Activated naive CD8-positive, alpha-beta T cell treated with anti-CD3 and anti-CD28 coated beads for 36 hours (primary cell): ENCODE measurements around the gene KIRREL3. TPM values are rescaled to one million over a fixed set of nuclear protein-coding genes. Genes with fewer than 3 reads are reported as not detected.

Experiments
- DNase-seq: peaks from one replicate; pipeline ENCODE4 v3.0.0; 2021
- H3K27ac Mint-ChIP-seq: one replicate; pipeline ENCODE4 v1.8.0; 2022; ENCODE audit warnings: mild to moderate bottlenecking, moderate library complexity, mixed read lengths
- H3K27me3 Mint-ChIP-seq: one replicate; pipeline ENCODE4 v1.8.0; 2022; ENCODE audit warnings: mild to moderate bottlenecking, mixed read lengths
- H3K36me3 Mint-ChIP-seq: one replicate; pipeline ENCODE4 v1.8.0; 2021; ENCODE audit warnings: mild to moderate bottlenecking, mixed read lengths
- H3K4me1 Mint-ChIP-seq: one replicate; pipeline ENCODE4 v1.8.0; 2021; ENCODE audit warnings: mixed read lengths
- H3K4me3 Mint-ChIP-seq: one replicate; pipeline ENCODE4 v1.8.0; 2022; ENCODE audit warnings: mild to moderate bottlenecking, moderate library complexity, mixed read lengths
- H3K9me3 Mint-ChIP-seq: one replicate; pipeline ENCODE4 v1.8.0; 2022; ENCODE audit warnings: mixed read lengths
- total RNA-seq, 2 experiments: library from RNA; stranded (reverse); gene quantifications; one replicate each; pipeline ENCODE4 v1.2.3, GENCODE V29; 2021

KIRREL3 gene
- total RNA-seq, 2 experiments from 2014 or later: not detected

DNA sequence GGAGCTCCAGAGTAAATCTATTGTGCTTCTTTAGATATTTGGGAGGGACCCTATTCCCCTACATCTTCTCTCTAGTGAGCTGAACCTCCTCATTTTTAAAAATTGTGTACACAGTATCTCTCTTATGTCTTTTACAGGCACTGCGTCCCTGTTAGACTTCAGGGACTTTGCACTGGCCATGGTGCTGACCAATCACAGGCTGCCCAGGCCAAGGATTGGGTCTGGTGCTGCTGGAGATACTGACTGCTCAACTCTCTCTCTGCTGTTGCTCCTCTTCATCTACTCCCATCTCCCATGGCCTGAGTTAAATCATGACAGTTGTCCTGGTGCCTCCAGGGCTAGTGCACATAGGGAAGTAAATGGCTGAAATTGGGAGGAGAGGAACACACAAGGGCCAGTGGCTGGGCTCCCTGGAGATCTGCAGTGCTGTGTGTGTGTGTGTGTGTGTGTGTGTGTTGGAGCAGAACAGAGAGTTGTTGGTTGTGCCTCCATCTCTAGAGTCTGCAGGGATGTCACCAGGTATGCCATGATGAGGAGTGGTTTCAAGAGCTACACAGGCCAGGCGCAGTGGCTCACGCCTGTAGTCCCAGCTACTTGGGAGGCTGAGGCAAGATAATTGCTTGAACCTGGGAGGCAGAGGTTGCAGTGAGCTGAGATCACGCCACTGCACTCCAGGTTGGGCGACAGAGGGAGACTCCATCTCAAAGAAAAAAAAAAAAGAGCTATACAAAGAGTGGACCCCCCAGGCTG, 489.8 kb downstream of the KIRREL3 start:
- DNase-seq: no peak
- Mint-ChIP-seq H3K27me3 (peaks cover 3% of the 10 kb centered on the region), H3K4me3 (no peak overlapping the region), H3K4me1 (no peaks in the 10 kb centered on the region), H3K36me3 (no peaks in the 10 kb centered on the region), H3K27ac (no peak overlapping the region), H3K9me3 (peaks cover 3% of the 10 kb centered on the region)

DNA sequence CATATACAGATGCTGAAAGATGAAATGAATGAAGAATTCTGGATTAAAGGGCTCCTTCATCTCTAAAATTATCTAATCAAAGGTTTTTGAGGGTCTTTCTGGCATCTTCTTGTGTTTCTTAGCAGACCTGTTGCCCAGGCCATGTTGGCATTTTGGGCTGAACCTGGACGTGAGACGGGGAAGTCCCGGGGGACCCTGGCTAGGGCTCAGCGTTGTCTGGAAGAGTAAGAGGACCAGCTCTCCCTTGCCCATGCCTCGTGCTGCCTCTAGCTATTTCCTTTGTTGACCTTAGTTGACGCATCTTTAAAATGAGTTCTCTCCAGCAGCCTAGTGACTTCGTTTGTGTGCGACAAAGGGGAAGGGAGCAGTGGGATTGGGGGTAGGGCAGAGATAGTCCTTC, 492.9 kb downstream of the KIRREL3 start:
- Mint-ChIP-seq H3K4me1 (no peaks in the 10 kb centered on the region), H3K36me3 (no peaks in the 10 kb centered on the region), H3K9me3 (peaks cover 4% of the 10 kb centered on the region), H3K4me3 (no peak overlapping the region), H3K27me3 (peaks cover 12% of the 10 kb centered on the region), H3K27ac (no peak overlapping the region)
- DNase-seq: no peak

DNA sequence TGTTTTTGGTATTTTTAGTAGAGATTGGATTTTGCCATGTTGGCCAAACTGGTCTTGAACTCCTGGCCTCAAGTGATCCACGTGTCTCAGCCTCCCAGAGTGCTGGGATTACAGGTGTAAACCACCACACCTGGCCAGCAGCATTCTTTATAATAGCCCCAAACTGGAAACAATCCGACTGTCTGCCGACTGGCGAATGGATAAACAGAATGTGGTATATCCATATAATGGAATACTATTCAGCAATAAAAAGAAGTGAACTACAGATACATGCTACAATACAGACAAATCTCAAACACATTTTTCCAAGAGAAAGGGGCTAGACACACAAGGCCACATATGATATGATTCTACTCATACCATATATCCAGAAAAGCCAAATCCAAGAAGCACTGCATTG, 493.8 kb downstream of the KIRREL3 start:
- Mint-ChIP-seq H3K36me3 (no peaks in the 10 kb centered on the region), H3K9me3 (peaks cover 4% of the 10 kb centered on the region), H3K27ac (no peak overlapping the region), H3K27me3 (peaks cover 21% of the 10 kb centered on the region), H3K4me3 (no peak overlapping the region), H3K4me1 (no peaks in the 10 kb centered on the region)
- DNase-seq: no peak

DNA sequence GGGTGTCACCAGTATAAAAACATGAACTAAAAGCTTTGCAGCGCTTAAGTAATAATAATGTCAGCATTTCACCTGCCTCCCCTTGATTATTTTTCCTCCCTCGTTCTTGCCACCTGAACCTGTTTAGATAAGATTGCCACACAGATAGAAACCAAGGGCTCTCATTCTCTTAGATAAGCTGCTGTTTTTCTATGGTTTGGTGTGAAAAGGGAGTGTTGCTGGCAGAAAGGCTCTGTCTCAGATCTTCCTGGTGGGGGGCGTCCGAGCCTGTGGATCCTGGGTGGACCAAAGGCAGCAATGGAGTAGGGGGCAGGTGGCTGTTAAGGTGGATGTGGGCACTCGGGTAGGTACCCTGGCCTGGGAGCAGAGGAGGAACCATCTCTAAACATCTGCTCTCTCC, 497.6 kb downstream of the KIRREL3 start:
- DNase-seq: no peak
- Mint-ChIP-seq H3K27ac (no peak overlapping the region), H3K4me3 (no peak overlapping the region), H3K4me1 (no peaks in the 10 kb centered on the region), H3K36me3 (no peaks in the 10 kb centered on the region), H3K27me3 (peaks cover 35% of the 10 kb centered on the region), H3K9me3 (peaks cover 4% of the 10 kb centered on the region)

DNA sequence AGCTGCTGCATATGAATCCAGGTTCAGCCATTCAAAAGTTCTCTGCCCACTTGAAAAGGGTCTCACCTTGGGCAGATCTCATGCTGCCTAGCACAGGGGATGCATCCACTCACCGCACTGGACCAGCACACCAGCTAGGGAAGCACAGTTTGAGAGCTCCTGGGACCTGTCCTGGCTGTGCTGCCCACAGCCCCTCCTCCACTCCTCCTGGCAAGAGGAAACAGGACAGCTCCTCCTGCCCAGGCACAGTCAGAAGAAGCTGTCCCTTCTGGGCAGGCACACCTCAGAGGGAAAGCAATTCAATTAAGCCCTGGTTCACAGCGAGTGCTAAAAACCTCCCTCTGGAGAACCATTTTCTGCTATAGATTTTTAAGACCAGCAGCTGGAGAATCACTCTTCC, 498.4 kb downstream of the KIRREL3 start:
- Mint-ChIP-seq H3K36me3 (no peaks in the 10 kb centered on the region), H3K4me1 (no peaks in the 10 kb centered on the region), H3K9me3 (peaks cover 4% of the 10 kb centered on the region), H3K4me3 (no peak overlapping the region), H3K27me3 (peaks cover 32% of the 10 kb centered on the region), H3K27ac (no peak overlapping the region)
- no peak for DNase-seq

DNA sequence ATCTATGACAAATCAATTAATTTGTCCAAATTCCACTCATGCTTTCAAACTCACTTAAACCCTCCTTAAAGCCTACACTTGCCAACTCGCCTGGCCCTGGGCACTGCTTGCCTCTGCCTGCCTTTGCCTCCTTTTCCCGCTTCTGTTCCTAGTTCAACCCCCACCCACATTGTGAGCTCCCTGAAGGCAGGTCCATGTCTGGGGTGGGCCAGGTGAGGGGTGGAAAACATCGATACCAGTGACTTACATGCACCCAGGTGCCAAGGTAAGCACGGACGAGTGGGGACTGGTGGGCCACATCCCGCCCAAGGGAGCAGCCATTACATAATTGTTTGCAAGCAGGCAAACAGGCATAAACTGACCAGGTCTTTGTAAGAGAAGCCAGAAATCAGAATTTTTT, 498.9 kb downstream of the KIRREL3 start:
- no peak overlapping the region for H3K4me3 Mint-ChIP-seq
- no peaks in the 10 kb centered on the region for H3K36me3 Mint-ChIP-seq
- H3K27me3 Mint-ChIP-seq: peaks cover 32% of the 10 kb centered on the region
- no peak for DNase-seq
- H3K9me3 Mint-ChIP-seq: peaks cover 1% of the 10 kb centered on the region
- no peak overlapping the region for H3K27ac Mint-ChIP-seq
- H3K4me1 Mint-ChIP-seq: no peaks in the 10 kb centered on the region

DNA sequence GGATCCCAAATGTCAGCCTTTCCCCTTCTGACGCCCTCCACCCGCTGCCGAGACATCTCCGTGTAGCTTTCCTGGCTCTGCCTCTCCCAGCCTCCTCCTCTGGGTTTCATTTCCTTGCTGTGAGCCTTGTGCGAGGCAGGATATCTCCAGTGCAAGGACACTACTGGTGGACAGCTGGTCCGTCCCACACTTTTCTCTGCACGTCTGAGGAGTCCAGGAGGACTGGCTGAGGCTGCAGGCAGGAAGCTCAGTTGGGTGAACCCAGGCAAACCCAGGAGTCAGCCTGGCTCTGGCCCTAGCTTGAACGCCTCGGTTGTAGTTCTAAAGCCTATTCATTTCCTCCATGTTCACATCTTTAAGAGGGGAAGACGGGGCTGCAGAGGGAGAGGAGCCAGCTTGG, 499.6 kb downstream of the KIRREL3 start:
- Mint-ChIP-seq H3K36me3 (no peaks in the 10 kb centered on the region), H3K9me3 (peaks cover 1% of the 10 kb centered on the region), H3K27me3 (peaks cover 32% of the 10 kb centered on the region), H3K27ac (no peak overlapping the region), H3K4me3 (no peak overlapping the region), H3K4me1 (no peaks in the 10 kb centered on the region)
- DNase-seq: no peak

DNA sequence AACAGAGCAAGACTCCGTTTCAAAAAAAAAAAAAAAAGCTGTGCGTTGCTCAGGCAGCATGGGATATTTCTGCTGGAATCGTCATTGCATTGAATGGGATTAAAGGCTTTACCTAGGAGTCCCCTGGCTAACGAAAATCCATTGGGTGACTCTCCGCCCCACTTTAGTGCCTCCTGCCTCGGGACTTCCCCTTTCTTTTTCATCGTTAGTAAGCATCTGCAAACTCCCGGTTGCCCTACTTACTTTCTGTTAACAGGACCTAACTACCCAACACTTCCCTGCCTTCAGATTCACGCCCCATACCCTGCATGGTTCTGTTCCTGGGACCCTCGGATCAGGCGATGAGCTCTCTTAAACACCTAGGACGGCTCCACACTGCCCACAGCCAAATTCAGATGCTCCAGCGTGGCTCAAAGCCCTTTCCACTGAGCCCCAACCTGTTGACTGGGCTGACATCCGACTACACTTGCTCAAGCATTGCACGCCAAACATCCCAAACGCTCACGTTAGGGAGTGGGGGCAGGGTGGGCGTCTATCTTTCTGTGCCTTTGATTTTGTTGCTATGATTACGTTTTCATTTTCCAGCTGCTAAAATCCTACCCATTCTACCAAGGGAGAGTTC, 501.3 kb downstream of the KIRREL3 start:
- no peaks in the 10 kb centered on the region for H3K4me1 Mint-ChIP-seq
- H3K9me3 Mint-ChIP-seq: peaks cover 1% of the 10 kb centered on the region
- H3K27ac Mint-ChIP-seq: no peak overlapping the region
- H3K36me3 Mint-ChIP-seq: no peaks in the 10 kb centered on the region
- DNase-seq: no peak
- peaks cover 32% of the 10 kb centered on the region for H3K27me3 Mint-ChIP-seq
- H3K4me3 Mint-ChIP-seq: no peak overlapping the region

DNA sequence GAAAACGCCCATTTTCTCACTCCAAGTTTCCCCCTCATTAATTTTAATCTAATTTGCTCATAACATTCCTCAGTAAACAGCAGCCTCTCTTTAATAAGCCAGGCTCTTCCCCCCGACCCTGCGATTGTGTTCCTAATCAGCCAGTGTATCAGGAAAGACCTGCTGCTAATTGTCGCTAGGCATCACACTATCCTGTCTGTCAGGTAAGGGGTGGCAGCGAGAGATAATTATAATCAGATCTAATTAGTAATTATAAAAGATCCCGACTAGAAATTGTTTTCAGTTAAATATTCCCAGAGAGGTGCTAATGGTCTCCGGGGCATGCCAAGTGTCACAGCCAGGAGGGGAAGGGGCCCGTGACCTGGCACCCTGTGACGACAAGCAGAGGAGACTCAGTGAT, 502.3 kb downstream of the KIRREL3 start:
- no peak for DNase-seq
- H3K4me1 Mint-ChIP-seq: no peaks in the 10 kb centered on the region
- H3K36me3 Mint-ChIP-seq: no peaks in the 10 kb centered on the region
- no peak overlapping the region for H3K4me3 Mint-ChIP-seq
- peaks cover 28% of the 10 kb centered on the region for H3K27me3 Mint-ChIP-seq
- no peaks in the 10 kb centered on the region for H3K9me3 Mint-ChIP-seq
- H3K27ac Mint-ChIP-seq: no peak overlapping the region

DNA sequence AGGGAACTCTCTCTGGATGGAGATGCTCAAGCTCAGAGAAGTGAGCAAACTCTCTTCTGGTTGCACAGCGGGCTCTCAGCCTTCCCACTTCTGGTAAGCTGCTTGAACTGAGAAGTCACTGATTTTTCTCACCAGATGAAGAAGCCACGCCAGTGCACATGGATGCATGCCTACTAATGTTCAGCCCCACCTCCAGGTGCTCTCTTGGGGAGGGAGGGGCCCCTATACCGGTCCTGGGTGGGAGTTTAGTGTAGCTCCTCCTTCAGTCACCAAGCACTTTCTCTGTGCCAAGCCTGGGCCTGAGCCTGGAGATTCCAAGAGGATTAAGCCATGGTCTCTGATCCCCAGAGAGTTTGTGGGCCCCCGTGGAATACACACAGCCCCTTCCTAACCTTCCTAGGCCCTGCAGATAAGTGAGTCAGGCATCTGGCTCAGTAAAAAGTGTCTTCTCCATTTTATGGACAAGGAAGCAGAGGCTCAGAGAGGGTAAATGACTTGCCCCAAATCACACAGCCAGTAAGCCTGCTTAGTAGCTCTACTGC, 502.9 kb downstream of the KIRREL3 start:
- Mint-ChIP-seq H3K27ac (no peak overlapping the region), H3K36me3 (no peaks in the 10 kb centered on the region), H3K4me3 (no peak overlapping the region), H3K4me1 (no peaks in the 10 kb centered on the region), H3K27me3 (peaks cover 23% of the 10 kb centered on the region), H3K9me3 (no peaks in the 10 kb centered on the region)
- DNase-seq: no peak

DNA sequence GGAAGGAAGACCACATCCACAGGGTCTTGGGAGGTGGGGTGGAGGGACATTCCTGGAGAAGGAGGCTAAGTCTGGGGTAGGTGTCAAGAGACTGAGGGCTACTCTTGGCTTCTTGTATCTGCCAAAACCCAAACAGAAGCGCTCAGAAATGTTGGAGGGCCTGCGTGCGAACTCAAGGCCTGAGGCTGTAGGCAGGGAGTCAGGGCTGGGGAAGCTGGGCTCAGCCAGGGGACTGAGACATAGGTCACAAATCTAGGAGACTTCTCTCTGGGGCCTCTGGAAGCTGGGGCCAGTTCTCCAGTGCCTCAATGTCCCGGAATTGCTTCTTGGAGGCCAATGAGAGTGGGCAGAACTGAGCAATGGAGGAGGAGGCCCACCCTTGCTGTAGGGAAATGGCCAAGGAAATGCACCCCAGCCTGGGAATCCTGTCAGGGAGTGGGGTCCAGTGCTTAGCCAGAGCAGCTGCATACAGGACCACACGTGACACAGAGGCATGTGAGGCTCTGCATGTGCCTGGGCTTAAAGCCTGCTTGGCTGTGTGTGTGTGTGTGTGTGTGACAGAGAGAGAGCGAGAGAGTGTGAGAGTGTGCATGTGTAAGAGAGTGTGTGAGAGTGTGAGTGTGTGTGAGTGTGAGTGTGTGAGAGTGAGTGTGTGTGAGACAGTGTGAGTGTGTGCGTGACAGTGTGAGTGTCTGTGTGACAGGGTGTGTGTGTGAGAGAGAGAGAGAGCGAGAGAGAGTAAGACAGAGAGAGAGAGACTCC, 503.8 kb downstream of the KIRREL3 start:
- no peak overlapping the region for H3K27ac Mint-ChIP-seq
- no peak for DNase-seq
- peaks cover 14% of the 10 kb centered on the region for H3K27me3 Mint-ChIP-seq
- H3K36me3 Mint-ChIP-seq: no peaks in the 10 kb centered on the region
- H3K4me1 Mint-ChIP-seq: no peaks in the 10 kb centered on the region
- no peak overlapping the region for H3K4me3 Mint-ChIP-seq
- no peaks in the 10 kb centered on the region for H3K9me3 Mint-ChIP-seq

DNA sequence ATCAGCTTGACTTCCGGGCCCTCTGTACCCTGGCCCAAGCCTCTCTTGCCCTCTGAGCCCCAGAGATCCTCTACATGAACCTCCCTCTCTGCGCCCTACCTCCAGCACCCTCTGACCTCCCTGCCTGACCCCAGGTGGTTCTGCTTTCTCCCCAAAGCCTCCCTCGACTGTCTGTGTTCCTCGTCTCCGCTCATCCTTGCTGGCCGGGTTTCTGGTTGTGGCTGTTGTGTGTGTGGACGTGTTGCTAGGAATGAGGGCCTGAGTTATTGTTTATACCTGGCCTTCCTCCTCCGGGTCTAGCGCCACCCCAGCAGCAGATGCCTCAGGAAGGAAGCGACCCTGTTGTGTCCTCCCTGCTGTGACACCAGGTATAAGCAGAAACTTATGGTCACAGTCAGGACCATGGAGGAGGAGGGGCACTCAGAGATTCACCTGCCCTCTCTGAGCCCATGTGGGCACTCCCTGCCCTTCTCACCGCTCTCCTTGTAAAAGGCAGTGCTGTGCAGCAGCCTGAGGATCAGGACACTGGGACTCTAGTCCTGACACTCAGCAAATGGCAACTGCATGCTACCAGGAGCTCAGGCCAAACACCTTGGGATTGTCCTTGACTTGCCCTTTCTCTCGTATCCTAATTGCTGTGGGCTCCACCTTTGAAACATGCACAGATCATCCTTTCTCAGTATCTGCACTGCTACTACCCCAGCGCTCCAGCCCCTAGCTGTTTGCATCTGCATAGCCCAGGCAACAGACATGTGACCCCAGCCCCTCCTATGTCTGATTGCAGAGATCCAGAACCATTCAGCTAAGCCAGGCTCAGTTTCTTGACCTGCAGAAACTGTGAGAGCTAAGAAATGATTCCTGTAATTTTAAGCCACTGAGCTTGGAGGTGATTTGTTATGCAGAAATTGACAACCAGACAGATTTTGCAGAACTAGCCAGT, 505.0 kb downstream of the KIRREL3 start:
- DNase-seq: no peak
- no peak overlapping the region for H3K4me3 Mint-ChIP-seq
- no peaks in the 10 kb centered on the region for H3K36me3 Mint-ChIP-seq
- no peaks in the 10 kb centered on the region for H3K9me3 Mint-ChIP-seq
- H3K4me1 Mint-ChIP-seq: no peaks in the 10 kb centered on the region
- H3K27me3 Mint-ChIP-seq: peaks cover 6% of the 10 kb centered on the region
- no peak overlapping the region for H3K27ac Mint-ChIP-seq

DNA sequence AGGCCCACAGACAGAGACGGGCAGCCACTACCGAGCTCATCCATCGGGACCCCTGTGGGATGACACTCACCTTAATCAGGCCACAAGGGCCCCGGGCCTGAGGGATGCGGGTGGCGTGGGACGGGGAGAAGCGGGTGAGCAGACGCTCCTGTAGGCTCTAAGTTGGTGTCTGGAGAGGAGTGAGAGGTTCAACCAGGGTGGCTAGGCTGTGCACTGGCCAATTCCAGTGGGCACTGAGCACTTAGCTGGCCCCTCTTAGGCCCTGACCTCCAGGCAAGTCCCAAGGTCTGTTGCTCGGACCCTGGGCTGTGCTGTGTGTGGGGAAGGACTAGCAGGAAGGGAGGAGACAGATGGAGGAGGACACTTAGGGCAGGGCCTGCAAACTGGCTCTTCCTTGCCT, 505.7 kb downstream of the KIRREL3 start:
- H3K4me1 Mint-ChIP-seq: no peaks in the 10 kb centered on the region
- H3K36me3 Mint-ChIP-seq: no peaks in the 10 kb centered on the region
- peaks cover 6% of the 10 kb centered on the region for H3K27me3 Mint-ChIP-seq
- H3K9me3 Mint-ChIP-seq: no peaks in the 10 kb centered on the region
- H3K4me3 Mint-ChIP-seq: no peak overlapping the region
- no peak for DNase-seq
- H3K27ac Mint-ChIP-seq: no peak overlapping the region

DNA sequence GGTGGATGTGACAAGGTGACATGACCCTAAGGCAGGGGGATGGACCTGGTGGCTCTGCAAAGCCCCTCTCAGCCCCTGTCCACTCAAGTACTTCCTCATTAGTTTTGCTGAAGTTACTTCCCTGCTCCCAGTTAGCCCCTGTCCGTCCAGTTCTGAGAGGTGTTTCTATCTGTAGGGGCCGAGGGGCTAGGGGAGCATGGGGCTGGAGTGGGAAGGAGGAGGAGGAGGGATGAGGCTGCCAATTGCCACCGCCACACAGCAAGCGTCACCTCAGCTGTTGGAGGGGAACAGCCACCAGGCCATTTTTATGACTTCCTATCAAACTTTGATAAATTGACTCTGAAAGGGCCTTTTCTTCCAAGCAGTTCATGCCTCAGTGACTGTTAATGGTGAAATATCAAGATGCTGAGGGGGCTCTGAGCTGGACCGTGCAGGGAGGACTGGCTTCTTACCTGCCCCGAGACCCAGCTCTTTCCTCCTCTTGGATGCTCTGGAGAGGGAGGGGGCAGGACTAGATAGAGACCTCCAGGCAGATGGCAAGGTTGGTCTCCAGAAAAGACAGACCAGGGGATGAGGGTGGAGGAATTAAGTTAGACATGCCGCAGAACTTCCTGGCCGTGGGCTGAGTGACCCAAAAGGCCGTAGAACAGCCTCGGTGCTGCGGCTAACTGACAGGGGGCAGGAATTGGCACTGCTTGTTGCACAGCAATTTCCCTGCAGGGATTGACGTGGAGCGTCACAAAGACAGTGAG, 508.1 kb downstream of the KIRREL3 start:
- H3K4me1 Mint-ChIP-seq: no peaks in the 10 kb centered on the region
- no peaks in the 10 kb centered on the region for H3K36me3 Mint-ChIP-seq
- no peak overlapping the region for H3K27ac Mint-ChIP-seq
- no peak overlapping the region for H3K4me3 Mint-ChIP-seq
- no peaks in the 10 kb centered on the region for H3K9me3 Mint-ChIP-seq
- H3K27me3 Mint-ChIP-seq: no peaks in the 10 kb centered on the region
- no peak for DNase-seq
